Liver (tissue), 9 donors: ENCODE measurements around the gene GPR4. TPM values are rescaled to one million over a fixed set of nuclear protein-coding genes. Genes with fewer than 3 reads are reported as not detected.

Experiments used
- DNase-seq: peaks from one replicate; pipeline ENCODE4 v3.0.0-alpha.2; 2017; ENCODE audit warnings: low spot score
- H3K27ac ChIP-seq, 2 donors: one replicate each; pipeline ENCODE4 v1.7.0; 2013; ENCODE audit warnings: inconsistent platforms in 2 of 2, low read length in 2 of 2, control low read depth in 1 of 2, low read depth in 1 of 2, mild to moderate bottlenecking in 1 of 2
- H3K27me3 ChIP-seq, 4 donors: one replicate each; pipeline versions ENCODE4 v1.6.1 to v1.7.0; 2013; ENCODE audit warnings: low read length in 3 of 4, inconsistent platforms in 1 of 4, mild to moderate bottlenecking in 1 of 4, moderate library complexity in 1 of 4; ENCODE audit not compliant: control insufficient read depth in 4 of 4, insufficient read depth in 4 of 4
- H3K36me3 ChIP-seq, 4 donors: one replicate each; pipeline versions ENCODE4 v1.6.1 to v1.7.0; 2013; ENCODE audit warnings: low read length in 3 of 4, mild to moderate bottlenecking in 3 of 4, low read depth in 1 of 4, moderate library complexity in 1 of 4; ENCODE audit not compliant: control insufficient read depth in 4 of 4, insufficient read depth in 3 of 4
- H3K4me1 ChIP-seq, 4 donors: one replicate each; pipeline versions ENCODE4 v1.6.1 to v1.7.0; 2013; ENCODE audit warnings: low read length in 3 of 4, mild to moderate bottlenecking in 3 of 4, moderate library complexity in 1 of 4; ENCODE audit not compliant: control insufficient read depth in 4 of 4, insufficient read depth in 4 of 4
- H3K4me3 ChIP-seq, 3 donors: one replicate each; pipeline versions ENCODE4 v1.6.1 to v1.7.0; 2013; ENCODE audit warnings: low read length in 3 of 3, control low read depth in 1 of 3, low read depth in 1 of 3, mild to moderate bottlenecking in 1 of 3
- H3K9ac ChIP-seq, 2 donors: one replicate each; pipeline ENCODE4 v1.7.0; 2013; ENCODE audit warnings: low read length in 2 of 2, mild to moderate bottlenecking in 2 of 2, moderate library complexity in 2 of 2, control low read depth in 1 of 2, low read depth in 1 of 2
- H3K9me3 ChIP-seq, 4 donors: one replicate each; pipeline versions ENCODE4 v1.6.1 to v1.7.0; 2013; ENCODE audit warnings: low read length in 3 of 4; ENCODE audit not compliant: control insufficient read depth in 4 of 4
- FOXA1 ChIP-seq: IDR thresholded peaks from 2 replicates; pipeline ENCODE4 v1.6.1; 2016; ENCODE audit warnings: antibody characterized with exemption
- FOXA2 ChIP-seq: IDR thresholded peaks from 2 replicates; pipeline ENCODE4 v1.6.1; 2016; ENCODE audit warnings: antibody characterized with exemption
- GABPA ChIP-seq, 2 donors: IDR thresholded peaks in 1 of 2; conservative IDR thresholded peaks in 1 of 2; 2 replicates each; pipeline ENCODE4 v1.6.1; 2016; ENCODE audit warnings: antibody characterized with exemption in 2 of 2, mild to moderate bottlenecking in 1 of 2, moderate library complexity in 1 of 2
- HNF4A ChIP-seq, 2 donors: conservative IDR thresholded peaks; 2 replicates each; pipeline ENCODE4 v1.6.1; 2016; ENCODE audit warnings: antibody characterized with exemption in 2 of 2, mild to moderate bottlenecking in 2 of 2
- HNF4G ChIP-seq: IDR thresholded peaks from 2 replicates; pipeline ENCODE4 v1.6.1; 2016; ENCODE audit warnings: antibody characterized with exemption
- JUND ChIP-seq, 2 donors: IDR thresholded peaks; 2 replicates each; pipeline ENCODE4 v1.6.1; 2016; ENCODE audit warnings: antibody characterized with exemption in 2 of 2
- NR2F2 ChIP-seq: IDR thresholded peaks from 2 replicates; pipeline ENCODE4 v1.6.1; 2016; ENCODE audit warnings: antibody characterized with exemption
- RAD21 ChIP-seq, 2 donors: IDR thresholded peaks; 2 replicates each; pipeline ENCODE4 v1.6.1; 2016; ENCODE audit warnings: antibody characterized with exemption in 2 of 2, mild to moderate bottlenecking in 2 of 2
- RXRA ChIP-seq, 2 donors: IDR thresholded peaks; 2 replicates each; pipeline ENCODE4 v1.6.1; 2017 to 2018; ENCODE audit warnings: antibody characterized with exemption in 2 of 2, mild to moderate bottlenecking in 1 of 2
- SP1 ChIP-seq: IDR thresholded peaks from 2 replicates; pipeline ENCODE4 v1.6.1; 2018; ENCODE audit warnings: antibody characterized with exemption, mild to moderate bottlenecking
- YY1 ChIP-seq: IDR thresholded peaks from 2 replicates; pipeline ENCODE4 v1.6.1; 2016; ENCODE audit warnings: antibody characterized with exemption, mild to moderate bottlenecking
- WGBS: extraction: QIAGEN DNeasy Blood & Tissue Kit; methylation state at CpG from one replicate; pipeline ENCODE4 v1.1.7; 2013; 5-methylcytosine and 5-hydroxymethylcytosine counted together
- polyA plus RNA-seq, 2 donors: library from polyadenylated mRNA; stranded (reverse) in 1 of 2; unstranded in 1 of 2; fragments of 200-250 nt in 1 of 2; fragments of >200 nt in 1 of 2; fragmentation: Nextera tagmentation in 1 of 2; extraction: Ambion mirVana in 1 of 2; gene quantifications; one replicate each; pipeline versions ENCODE4 v1.2.1 to v1.2.3, GENCODE V29; 2013 to 2015
- total RNA-seq, 2 donors: library from RNA; depleted of rRNA; stranded (reverse); fragments of >200 nt; gene quantifications; one replicate each; pipeline ENCODE4 v1.2.3, GENCODE V29; 2014
- TF ChIP-seq, protein P1 (sequence below): IDR thresholded peaks from 2 replicates; pipeline ENCODE4 v1.6.1; 2016; ENCODE audit warnings: antibody characterized with exemption
- TF ChIP-seq, protein P2 (sequence below): fragments of 150-350 bp; IDR thresholded peaks from 2 replicates; pipeline ENCODE4 v1.5.1; 2017; ENCODE audit warnings: improper control_type of control experiment, low read depth, low read length; ENCODE audit not compliant: missing input control
- TF ChIP-seq, protein P3 (sequence below): IDR thresholded peaks from 2 replicates; pipeline ENCODE4 v1.6.1; 2016; ENCODE audit warnings: antibody characterized with exemption
- donor health status: healthy.
- donor health status: healthy.
- donor health status: healthy.
- donor health status: healthy.
- donor health status: healthy.

The GPR4 gene
- total and polyA plus RNA-seq, 4 donors = 0.37 to 1.9 (median 0.97) TPM

DNA sequence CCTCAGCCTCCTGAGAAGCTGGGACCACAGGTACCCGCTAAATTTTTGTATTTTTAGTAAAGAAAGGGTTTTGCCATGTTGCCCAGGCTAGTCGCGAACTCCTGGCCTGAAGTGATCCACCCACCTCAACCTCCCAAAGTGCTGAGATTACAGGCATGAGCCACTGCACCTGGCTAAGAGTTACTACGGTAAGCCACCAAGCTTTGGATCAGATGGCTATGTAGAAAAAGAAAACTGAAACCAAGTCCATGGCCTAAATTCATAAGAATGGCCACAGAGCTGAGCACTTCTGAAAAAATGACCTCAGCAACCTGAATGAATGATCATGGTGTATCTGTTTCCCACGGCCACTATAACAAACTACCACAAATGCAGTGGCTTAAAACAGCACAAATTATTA is 26.8 kb downstream of the GPR4 start:
- Histone ChIP-seq H3K4me1 (peaks cover 6 to 40% (median 35%) of the 10 kb centered on the region in 4 donors), H3K9ac (no peak overlapping the region), H3K36me3 (no peaks in the 10 kb centered on the region), H3K4me3 (no peak overlapping the region), H3K27ac (peak overlapping the region in 1 of 2 donors; percentile 56), H3K27me3 (no peaks in the 10 kb centered on the region), H3K9me3 (no peaks in the 10 kb centered on the region)
- DNase-seq = no peak
- WGBS = 82% methylated on average over 5 of the region's 5 CpGs
- TF ChIP-seq GABPA (IDR thresholded peaks at IDR 0.05 in 1 of 2, conservative IDR thresholded peaks at IDR 0.05 in 1 of 2) = no peak

DNA sequence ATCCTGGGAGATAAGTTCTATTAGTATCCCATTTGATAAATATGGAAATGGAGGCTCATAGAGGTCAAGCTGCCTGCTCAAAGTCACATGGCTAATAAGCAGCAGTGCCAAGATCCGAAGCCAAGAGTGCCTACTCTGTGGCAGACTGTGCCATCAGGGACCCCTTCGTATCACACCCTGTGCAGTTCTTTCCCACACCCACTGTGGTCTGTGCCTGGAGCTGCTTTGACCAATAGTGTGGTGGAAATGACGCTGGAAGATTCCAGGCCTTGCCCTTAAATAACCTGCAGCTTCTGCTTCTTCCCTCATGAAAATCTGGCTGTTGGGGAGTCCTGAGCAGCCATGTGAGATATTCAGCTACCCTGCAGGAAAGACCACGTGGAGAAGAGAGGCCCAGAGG is 27.5 kb downstream of the GPR4 start:
- DNase-seq = no peak
- H3K27ac ChIP-seq = peak overlapping the region in 1 of 2 donors; percentile 56
- H3K27me3 ChIP-seq = no peaks in the 10 kb centered on the region
- no peak overlapping the region for H3K4me3 ChIP-seq
- no peak for TF ChIP-seq HNF4A (conservative IDR thresholded peaks at IDR 0.05)
- no peak for TF ChIP-seq FOXA2
- peak; percentile 6 to 9 for TF ChIP-seq RXRA (IDR thresholded peaks at IDR 0.05)
- TF ChIP-seq, protein P1, sequence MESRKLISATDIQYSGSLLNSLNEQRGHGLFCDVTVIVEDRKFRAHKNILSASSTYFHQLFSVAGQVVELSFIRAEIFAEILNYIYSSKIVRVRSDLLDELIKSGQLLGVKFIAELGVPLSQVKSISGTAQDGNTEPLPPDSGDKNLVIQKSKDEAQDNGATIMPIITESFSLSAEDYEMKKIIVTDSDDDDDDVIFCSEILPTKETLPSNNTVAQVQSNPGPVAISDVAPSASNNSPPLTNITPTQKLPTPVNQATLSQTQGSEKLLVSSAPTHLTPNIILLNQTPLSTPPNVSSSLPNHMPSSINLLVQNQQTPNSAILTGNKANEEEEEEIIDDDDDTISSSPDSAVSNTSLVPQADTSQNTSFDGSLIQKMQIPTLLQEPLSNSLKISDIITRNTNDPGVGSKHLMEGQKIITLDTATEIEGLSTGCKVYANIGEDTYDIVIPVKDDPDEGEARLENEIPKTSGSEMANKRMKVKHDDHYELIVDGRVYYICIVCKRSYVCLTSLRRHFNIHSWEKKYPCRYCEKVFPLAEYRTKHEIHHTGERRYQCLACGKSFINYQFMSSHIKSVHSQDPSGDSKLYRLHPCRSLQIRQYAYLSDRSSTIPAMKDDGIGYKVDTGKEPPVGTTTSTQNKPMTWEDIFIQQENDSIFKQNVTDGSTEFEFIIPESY = no peak
- no peak for TF ChIP-seq NR2F2
- TF ChIP-seq HNF4G = no peak
- TF ChIP-seq SP1 = no peak
- H3K9me3 ChIP-seq = no peaks in the 10 kb centered on the region
- 75% methylated on average over 4 of the region's 4 CpGs for WGBS
- H3K36me3 ChIP-seq = no peaks in the 10 kb centered on the region
- H3K9ac ChIP-seq = no peak overlapping the region
- peaks cover 8 to 46% (median 41%) of the 10 kb centered on the region in 4 donors for H3K4me1 ChIP-seq

DNA sequence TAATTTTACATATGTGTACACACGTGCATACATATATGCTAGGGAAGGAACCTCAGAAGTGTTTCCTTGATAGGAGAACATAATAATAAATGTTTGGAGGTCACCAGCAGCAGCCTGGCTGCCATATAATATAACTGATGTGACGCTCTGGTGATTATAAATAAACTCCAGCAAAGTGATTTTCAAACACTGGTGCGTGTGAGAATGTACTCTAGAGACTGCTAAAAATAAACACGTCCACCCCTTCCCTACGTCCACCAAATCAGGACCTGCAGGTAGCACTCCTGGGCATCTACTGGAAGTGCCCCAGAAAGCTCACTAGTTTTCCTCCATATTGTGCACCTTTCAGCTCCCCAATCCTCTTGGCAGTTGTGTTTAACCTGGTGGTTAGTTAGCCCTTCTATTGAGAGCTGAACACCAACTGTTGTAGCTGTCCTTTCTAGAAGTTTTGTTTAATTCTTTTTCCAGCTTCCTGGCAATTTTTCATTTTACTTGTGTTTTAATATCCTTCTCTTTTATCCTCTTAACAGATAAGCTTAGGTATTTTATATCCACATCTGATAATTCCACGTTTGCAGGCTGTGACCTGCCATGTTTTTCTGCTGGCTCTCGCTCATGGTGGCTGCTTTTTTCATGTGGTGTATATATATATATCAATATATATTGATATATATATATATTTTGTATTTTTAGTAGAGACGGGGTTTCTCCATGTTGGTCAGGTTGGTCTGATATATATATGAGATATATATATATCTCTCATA is 30.4 kb downstream of the GPR4 start:
- Histone ChIP-seq H3K4me3 (no peak overlapping the region), H3K36me3 (no peaks in the 10 kb centered on the region), H3K9ac (no peak overlapping the region), H3K4me1 (peaks cover 7 to 35% (median 28%) of the 10 kb centered on the region in 4 donors), H3K9me3 (no peaks in the 10 kb centered on the region), H3K27ac (no peak overlapping the region), H3K27me3 (no peaks in the 10 kb centered on the region)
- TF ChIP-seq NR2F2 = no peak
- no peak for TF ChIP-seq JUND (IDR thresholded peaks at IDR 0.05)
- DNase-seq = no peak
- 91% methylated on average over 8 of the region's 8 CpGs for WGBS

DNA sequence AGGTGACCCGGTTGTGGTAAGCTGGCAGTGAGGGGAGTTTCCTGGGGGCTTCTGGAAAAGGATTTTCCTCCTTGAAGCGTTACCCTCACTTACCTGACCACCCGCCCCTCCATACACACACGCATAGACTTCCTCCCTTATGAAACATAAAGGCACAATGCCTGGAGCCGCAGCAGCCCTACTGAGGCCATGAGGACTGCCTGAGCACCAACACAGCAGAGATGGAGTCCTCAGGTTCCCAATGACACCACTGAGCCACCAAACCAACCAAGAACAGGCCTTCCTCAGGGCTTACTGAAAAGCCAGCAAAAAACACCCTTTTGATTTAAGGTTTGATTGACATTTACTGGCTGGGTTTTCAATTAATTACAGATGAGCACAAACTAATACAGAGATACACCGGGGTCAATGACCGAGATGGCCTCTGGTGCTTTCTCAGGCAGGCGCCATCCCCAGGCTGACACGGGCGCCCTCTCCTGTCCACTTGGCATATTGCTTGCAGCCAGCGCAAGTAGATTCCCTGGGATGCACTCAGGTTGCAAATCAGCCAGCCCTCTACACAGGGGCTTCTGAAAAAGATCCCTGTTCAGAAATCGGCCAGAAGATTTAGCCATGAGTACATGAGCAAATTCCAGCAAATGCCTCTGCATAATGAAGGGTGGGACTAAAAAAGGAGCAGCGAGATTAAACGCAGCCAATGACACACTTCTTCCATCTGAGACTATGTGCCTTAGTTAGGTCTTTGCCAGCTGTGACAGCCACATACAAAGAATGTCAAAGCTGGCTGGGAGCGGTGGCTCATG is 32.2 kb downstream of the GPR4 start:
- TF ChIP-seq, protein P2, sequence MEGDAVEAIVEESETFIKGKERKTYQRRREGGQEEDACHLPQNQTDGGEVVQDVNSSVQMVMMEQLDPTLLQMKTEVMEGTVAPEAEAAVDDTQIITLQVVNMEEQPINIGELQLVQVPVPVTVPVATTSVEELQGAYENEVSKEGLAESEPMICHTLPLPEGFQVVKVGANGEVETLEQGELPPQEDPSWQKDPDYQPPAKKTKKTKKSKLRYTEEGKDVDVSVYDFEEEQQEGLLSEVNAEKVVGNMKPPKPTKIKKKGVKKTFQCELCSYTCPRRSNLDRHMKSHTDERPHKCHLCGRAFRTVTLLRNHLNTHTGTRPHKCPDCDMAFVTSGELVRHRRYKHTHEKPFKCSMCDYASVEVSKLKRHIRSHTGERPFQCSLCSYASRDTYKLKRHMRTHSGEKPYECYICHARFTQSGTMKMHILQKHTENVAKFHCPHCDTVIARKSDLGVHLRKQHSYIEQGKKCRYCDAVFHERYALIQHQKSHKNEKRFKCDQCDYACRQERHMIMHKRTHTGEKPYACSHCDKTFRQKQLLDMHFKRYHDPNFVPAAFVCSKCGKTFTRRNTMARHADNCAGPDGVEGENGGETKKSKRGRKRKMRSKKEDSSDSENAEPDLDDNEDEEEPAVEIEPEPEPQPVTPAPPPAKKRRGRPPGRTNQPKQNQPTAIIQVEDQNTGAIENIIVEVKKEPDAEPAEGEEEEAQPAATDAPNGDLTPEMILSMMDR = peak; percentile 92
- TF ChIP-seq, protein P3, sequence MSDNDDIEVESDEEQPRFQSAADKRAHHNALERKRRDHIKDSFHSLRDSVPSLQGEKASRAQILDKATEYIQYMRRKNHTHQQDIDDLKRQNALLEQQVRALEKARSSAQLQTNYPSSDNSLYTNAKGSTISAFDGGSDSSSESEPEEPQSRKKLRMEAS = no peak
- TF ChIP-seq RAD21 (IDR thresholded peaks at IDR 0.05) (peak; percentile 88 to 92), RXRA (IDR thresholded peaks at IDR 0.05) (peak; percentile 92 to 96), GABPA (IDR thresholded peaks at IDR 0.05 in 1 of 2, conservative IDR thresholded peaks at IDR 0.05 in 1 of 2) (no peak), YY1 (peak; percentile 36), FOXA1 (no peak)
- H3K4me1 ChIP-seq = peaks cover 7 to 19% (median 13%) of the 10 kb centered on the region in 4 donors
- H3K27me3 ChIP-seq = no peaks in the 10 kb centered on the region
- peak; percentile 77 for DNase-seq
- 56% methylated on average over 15 of the region's 15 CpGs for WGBS
- H3K4me3 ChIP-seq = no peak overlapping the region
- H3K9ac ChIP-seq = no peak overlapping the region
- H3K9me3 ChIP-seq = no peaks in the 10 kb centered on the region
- no peak overlapping the region for H3K27ac ChIP-seq
- H3K36me3 ChIP-seq = no peaks in the 10 kb centered on the region
